H1 (cell line): ENCODE results near the gene FSCN2. TPM values are rescaled to one million over a fixed set of nuclear protein-coding genes. Genes with fewer than 3 reads are reported as not detected.
A peak's percentile ranks its signal among the peaks of the same experiment; 100 is the strongest.

Experiments
- CTCF ChIA-PET: fragments of 300-600 bp; sonication (Branson Sonifier 250); formaldehyde crosslinking; loops from one replicate; lab custom pipeline; 2021; ENCODE audit not compliant: partially characterized antibody; lab: Charles Lee
- POLR2A ChIA-PET: fragments of 300-600 bp; sonication (Branson Sonifier 250); formaldehyde crosslinking; loops from one replicate; lab custom pipeline; 2021; ENCODE audit warnings: inconsistent platforms; ENCODE audit not compliant: partially characterized antibody; lab: Charles Lee
- DNase-seq, 2 experiments: peaks; one replicate each; pipeline versions ENCODE4 v3.0.0 to v3.0.0-alpha.2; 2010 to 2022; ENCODE audit warnings: low spot score in 2 of 2, low read depth in 1 of 2, mixed read lengths in 1 of 2
- FAIRE-seq: peaks from 2 replicates; lab custom pipeline; 2011; peaks lifted over from hg19 to GRCh38; lab: Jason Lieb, UNC
- H2AFZ ChIP-seq: 2 replicates; pipeline ENCODE4 v1.8.1; 2012; ENCODE audit warnings: low read length, inconsistent platforms
- H2AK5ac ChIP-seq: 2 replicates; pipeline ENCODE4 v1.6.1; 2013; ENCODE audit warnings: low read depth, low read length
- H2BK120ac ChIP-seq: replicated peaks from 2 replicates; pipeline ENCODE3; 2013; ENCODE audit warnings: low read depth, low read length, inconsistent platforms
- H2BK12ac ChIP-seq: 2 replicates; pipeline ENCODE4 v1.6.1; 2013; ENCODE audit warnings: low read depth, low read length
- H2BK15ac ChIP-seq: 2 replicates; pipeline ENCODE4 v1.6.1; 2013; ENCODE audit warnings: low read length
- H2BK20ac ChIP-seq: 2 replicates; pipeline ENCODE4 v1.6.1; 2013; ENCODE audit warnings: low read length
- H2BK5ac ChIP-seq: 2 replicates; pipeline ENCODE4 v1.6.1; 2013; ENCODE audit warnings: low read depth, low read length
- H3K14ac ChIP-seq: 2 replicates; pipeline ENCODE4 v1.6.1; 2013; ENCODE audit warnings: inconsistent platforms; ENCODE audit not compliant: insufficient read length
- H3K18ac ChIP-seq: 2 replicates; pipeline ENCODE4 v1.6.1; 2013; ENCODE audit warnings: low read length; ENCODE audit errors: extremely low read depth
- H3K23ac ChIP-seq: 2 replicates; pipeline ENCODE4 v1.6.1; 2013; ENCODE audit warnings: inconsistent platforms; ENCODE audit not compliant: insufficient read length
- H3K23me2 ChIP-seq: 2 replicates; pipeline ENCODE4 v1.6.1; 2013; ENCODE audit warnings: low read depth, low read length
- H3K27ac ChIP-seq: 2 replicates; pipeline ENCODE4 v1.6.1; 2011; ENCODE audit warnings: low read depth, low read length, inconsistent platforms
- H3K27me3 ChIP-seq, 4 experiments: replicated peaks in 1 of 4; 1 replicate in 1 of 4; 2 replicates in 3 of 4; pipeline versions ENCODE4 v1.6.1 to v1.8.1; 2011 to 2013; ENCODE audit warnings: low read length in 3 of 4, mild to moderate bottlenecking in 3 of 4, inconsistent platforms in 2 of 4, mixed read lengths in 2 of 4, moderate library complexity in 1 of 4; ENCODE audit not compliant: control insufficient read depth in 3 of 4, insufficient read depth in 3 of 4; ENCODE audit errors: extremely low read depth in 1 of 4
- H3K36me3 ChIP-seq, 4 experiments: 2 replicates each; pipeline versions ENCODE4 v1.6.1 to v1.8.1; 2011 to 2013; ENCODE audit warnings: mild to moderate bottlenecking in 4 of 4, low read length in 3 of 4, moderate library complexity in 2 of 4, control low read depth in 1 of 4, inconsistent platforms in 1 of 4; ENCODE audit not compliant: insufficient read depth in 4 of 4, control insufficient read depth in 2 of 4
- H3K4ac ChIP-seq: replicated peaks from 2 replicates; pipeline ENCODE3; 2013; ENCODE audit warnings: low read length, low read depth, mixed read lengths, inconsistent platforms; ENCODE audit not compliant: insufficient read length
- H3K4me1 ChIP-seq, 4 experiments: replicated peaks in 1 of 4; 1 replicate in 1 of 4; 2 replicates in 3 of 4; pipeline versions ENCODE4 v1.6.1 to v1.8.1; 2011 to 2013; ENCODE audit warnings: low read length in 3 of 4, inconsistent platforms in 2 of 4, mixed read lengths in 1 of 4; ENCODE audit not compliant: insufficient read depth in 4 of 4, control insufficient read depth in 3 of 4
- H3K4me2 ChIP-seq, 2 experiments: 2 replicates each; pipeline versions ENCODE4 v1.6.1 to v1.8.1; 2011 to 2013; ENCODE audit warnings: low read depth in 2 of 2, low read length in 2 of 2, control low read depth in 1 of 2, inconsistent platforms in 1 of 2, mild to moderate bottlenecking in 1 of 2; ENCODE audit not compliant: insufficient read depth in 1 of 2
- H3K4me3 ChIP-seq, 4 experiments: fragments of 200-600, 300-600 bp in 1 of 4; sonication (generic), shearing (Covaris generic), sonication (Bioruptor Twin) in 1 of 4; 2 replicates each; pipeline versions ENCODE4 v1.5.1 to v1.8.1; 2011 to 2016; ENCODE audit warnings: low read length in 4 of 4, low read depth in 3 of 4, control low read depth in 2 of 4, inconsistent platforms in 2 of 4, mild to moderate bottlenecking in 2 of 4, mixed read lengths in 1 of 4, moderate library complexity in 1 of 4; ENCODE audit not compliant: insufficient read depth in 2 of 4; ENCODE audit errors: extremely low read depth in 1 of 4
- H3K56ac ChIP-seq: replicated peaks from 2 replicates; pipeline ENCODE3; 2013; ENCODE audit warnings: low read depth, mild to moderate bottlenecking, mixed read lengths, low read length, inconsistent platforms; ENCODE audit not compliant: insufficient read length
- H3K79me1 ChIP-seq: 2 replicates; pipeline ENCODE4 v1.6.1; 2013; ENCODE audit warnings: low read depth, low read length, control low read depth
- H3K79me2 ChIP-seq, 2 experiments: 2 replicates each; pipeline versions ENCODE4 v1.6.1 to v1.8.1; 2012 to 2013; ENCODE audit warnings: low read length in 2 of 2, mild to moderate bottlenecking in 2 of 2, inconsistent platforms in 1 of 2; ENCODE audit not compliant: insufficient read depth in 2 of 2, control insufficient read depth in 1 of 2
- H3K9ac ChIP-seq, 4 experiments: replicated peaks in 1 of 4; 1 replicate in 1 of 4; 2 replicates in 3 of 4; pipeline versions ENCODE4 v1.6.1 to v1.8.1; 2011 to 2013; ENCODE audit warnings: low read depth in 3 of 4, low read length in 3 of 4, control low read depth in 2 of 4, mild to moderate bottlenecking in 2 of 4, moderate library complexity in 2 of 4, inconsistent platforms in 1 of 4; ENCODE audit errors: extremely low read depth in 1 of 4
- H3K9me3 ChIP-seq, 2 experiments: 2 replicates each; pipeline versions ENCODE4 v1.6.1 to v1.8.1; 2012 to 2013; ENCODE audit warnings: mild to moderate bottlenecking in 2 of 2, moderate library complexity in 2 of 2, control low read depth in 1 of 2, inconsistent platforms in 1 of 2, low read depth in 1 of 2, low read length in 1 of 2, mixed read lengths in 1 of 2; ENCODE audit not compliant: insufficient read depth in 2 of 2
- H4K20me1 ChIP-seq, 2 experiments: replicated peaks in 1 of 2; 2 replicates each; pipeline versions ENCODE3 to v1.8.1; 2011 to 2013; ENCODE audit warnings: inconsistent platforms in 2 of 2, low read length in 2 of 2, mild to moderate bottlenecking in 1 of 2; ENCODE audit not compliant: insufficient read depth in 2 of 2, control insufficient read depth in 1 of 2
- H4K5ac ChIP-seq: 2 replicates; pipeline ENCODE4 v1.6.1; 2013; ENCODE audit warnings: low read length, low read depth, mixed read lengths, inconsistent platforms; ENCODE audit not compliant: insufficient read length
- H4K8ac ChIP-seq: 2 replicates; pipeline ENCODE4 v1.8.0; 2013; ENCODE audit warnings: mild to moderate bottlenecking, moderate library complexity, low read length, inconsistent platforms; ENCODE audit not compliant: insufficient read depth; ENCODE audit errors: extremely low read depth
- H4K91ac ChIP-seq: replicated peaks from 2 replicates; pipeline ENCODE3; 2013; ENCODE audit warnings: low read length, mixed read lengths, inconsistent platforms; ENCODE audit not compliant: insufficient read length
- BACH1 ChIP-seq: IDR thresholded peaks from 2 replicates; pipeline ENCODE4 v1.6.1; 2012; ENCODE audit warnings: low read length, improper control_type of control experiment
- CHD1 ChIP-seq: IDR thresholded peaks from 2 replicates; pipeline ENCODE4 v1.6.1; 2012; ENCODE audit warnings: low read depth, low read length, improper control_type of control experiment
- FOSL1 ChIP-seq: IDR thresholded peaks from 2 replicates; pipeline ENCODE4 v1.6.1; 2011; ENCODE audit warnings: mild to moderate bottlenecking, low read depth, low read length, moderate library complexity; ENCODE audit not compliant: insufficient read depth
- KDM1A ChIP-seq: fragments of 200-600, 300-600 bp; sonication (generic); IDR thresholded peaks from 2 replicates; pipeline ENCODE4 v1.7.1; 2016; ENCODE audit warnings: mild to moderate bottlenecking, low read length, borderline replicate concordance
- WGBS, 2 experiments: shearing (Covaris generic) in 1 of 2; methylation state at CpG; one replicate each; pipeline versions ENCODE4 v1.1.6 to v1.1.7; 2013 to 2015; ENCODE audit warnings: low lambda C conversion rate in 2 of 2, mixed read lengths in 2 of 2, inconsistent platforms in 1 of 2, low coverage in 1 of 2, missing lambda C conversion rate in 1 of 2; ENCODE audit not compliant: insufficient replicate concordance in 2 of 2, insufficient coverage in 1 of 2, insufficient read length in 1 of 2; ENCODE audit errors: extremely low coverage in 1 of 2, missing lambda C conversion rate in 1 of 2; 5-methylcytosine and 5-hydroxymethylcytosine counted together
- polyA plus RNA-seq, 7 experiments: library from polyadenylated mRNA; depleted of rRNA in 3 of 7; stranded (reverse) in 5 of 7; unstranded in 2 of 7; fragments of >200 nt in 5 of 7; fragments of 200-250 nt in 2 of 7; gene quantifications; 1 replicate in 5 of 7; 2 replicates in 1 of 7; 4 replicates in 1 of 7; pipeline versions ENCODE4 v1.2.1 to v1.2.3, GENCODE V29; 2011 to 2013; ENCODE audit warnings: missing spikeins in 2 of 7, mixed read lengths in 2 of 7
- total RNA-seq: library from RNA; stranded (reverse); fragmentation: NEBNext Ultra II Directional; extraction: Animal tissue kit (Norgen Biotek cat#: 25700); gene quantifications from 2 replicates; pipeline ENCODE4 v1.2.1, GENCODE V29; 2021
- TF ChIP-seq, protein P1 (sequence below): IDR thresholded peaks from 2 replicates; pipeline ENCODE4 v1.6.1; 2011; ENCODE audit warnings: low read depth, mild to moderate bottlenecking, low read length; ENCODE audit not compliant: insufficient read depth

FSCN2 gene
- total and polyA plus RNA-seq, 2 of the 8 experiments (the other 6 are each of a cell fraction or from before 2014, with no cell fraction given), result 0.18 to 0.30 TPM

DNA sequence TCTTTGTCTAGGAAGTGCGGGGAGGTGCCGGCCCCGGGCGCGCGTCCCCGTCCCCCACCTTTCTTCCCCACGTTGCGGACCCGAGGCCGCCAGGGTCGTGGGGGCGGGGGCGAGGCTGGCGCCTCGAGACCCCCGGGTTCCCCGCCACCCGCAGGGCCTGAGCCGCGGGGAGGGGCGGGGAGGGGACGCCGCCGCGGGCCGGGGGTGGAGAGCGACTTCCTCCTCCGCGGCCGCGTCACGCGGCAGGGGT is 13.8 kb upstream of the FSCN2 start:
- no peak overlapping the region for H3K23ac ChIP-seq
- WGBS, 2 experiments, result 20% methylated on average over 1 of the region's 34 CpGs; no CpG with 5 or more reads in 1 of the 2 experiments
- no peak overlapping the region for H2BK120ac ChIP-seq
- peaks cover 19 to 27% (median 25%) of the 10 kb centered on the region in 4 experiments; a peak in 7 of 8 replicates for H3K36me3 ChIP-seq
- peaks cover 36% of the 10 kb centered on the region for H3K23me2 ChIP-seq
- ChIA-PET CTCF (interaction anchor here (3.6 kb wide), 1 partner anchor 30 kb away, joined by 12 read pairs; no protein-coding TSS in a partner anchor), POLR2A (interaction anchor here (1.0 to 35.8 kb wide), 20 partner anchors 2 to 395 kb away, joined by 3 to 1004 read pairs (median 6); partner anchors contain the start of genes ACTG1, ARL16, BAHCC1 and FAAP100)
- peaks cover 0 to 20% (median 12%) of the 10 kb centered on the region in 4 experiments; a peak in 5 of 7 replicates for H3K27me3 ChIP-seq
- H2BK15ac ChIP-seq, result no peak overlapping the region
- no peak overlapping the region for H2AFZ ChIP-seq
- H4K91ac ChIP-seq, result peak overlapping the region; percentile 12
- H2BK12ac ChIP-seq, result no peak overlapping the region
- no peak overlapping the region for H2BK20ac ChIP-seq
- peak overlapping the region in 3 of 4 experiments; percentile 46 to 77 (median 75); a peak in 5 of 7 replicates for H3K9ac ChIP-seq
- no peak for DNase-seq
- peak overlapping the region; percentile 83 for H2BK5ac ChIP-seq
- H3K79me2 ChIP-seq, result peaks cover 24 to 44% of the 10 kb centered on the region in 2 experiments
- peak overlapping the region; percentile 56 to 75 (median 66) for H3K4me3 ChIP-seq
- H2AK5ac ChIP-seq, result 0 out of 2 replicates have a peak overlapping the region, but pooled peaks have one; percentile 15
- peak overlapping the region; percentile 7 for H4K5ac ChIP-seq
- peak overlapping the region; percentile 89; the same call in 1 of the 2 replicates for H3K27ac ChIP-seq
- TF ChIP-seq KDM1A (0 out of 2 replicates have a peak, but pooled peaks have one; percentile 0), FOSL1 (no peak), BACH1 (peak; percentile 10; the same call in 1 of the 2 replicates), CHD1 (no peak)
- TF ChIP-seq, protein P1, sequence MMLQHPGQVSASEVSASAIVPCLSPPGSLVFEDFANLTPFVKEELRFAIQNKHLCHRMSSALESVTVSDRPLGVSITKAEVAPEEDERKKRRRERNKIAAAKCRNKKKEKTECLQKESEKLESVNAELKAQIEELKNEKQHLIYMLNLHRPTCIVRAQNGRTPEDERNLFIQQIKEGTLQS, result no peak
- H3K18ac ChIP-seq, result peak overlapping the region; percentile 95; the same call in 1 of the 2 replicates
- H3K4me2 ChIP-seq, result peak overlapping the region; percentile 75 to 85
- H3K79me1 ChIP-seq, result peaks cover 19% of the 10 kb centered on the region
- H3K4me1 ChIP-seq, result peaks cover 0 to 35% (median 20%) of the 10 kb centered on the region in 4 experiments; a peak in 6 of 7 replicates
- H4K8ac ChIP-seq, result peak overlapping the region; percentile 96; the same call in 1 of the 2 replicates
- H4K20me1 ChIP-seq, result peaks cover 23 to 30% of the 10 kb centered on the region in 2 experiments
- H3K4ac ChIP-seq, result no peak overlapping the region
- peak overlapping the region; percentile 36 for H3K56ac ChIP-seq
- no peaks in the 10 kb centered on the region for H3K9me3 ChIP-seq
- no peak overlapping the region for H3K14ac ChIP-seq
- FAIRE-seq, result no peak
